GM21526 (cell line): ENCODE measurements around the gene CRYGS.
"Not testable (repeated sequence)": the region's sequence is repeated elsewhere in the genome, so short reads cannot be mapped to it uniquely, and the experiment has no call there.

Experiments
- ATAC-seq: cut with Tn5 transposase; IDR thresholded peaks from one replicate; pipeline ENCODE4 v1.9.1; 2021; ENCODE audit warnings: moderate library complexity; ENCODE audit not compliant: unreplicated experiment, low FRiP score

Gene CRYGS

DNA sequence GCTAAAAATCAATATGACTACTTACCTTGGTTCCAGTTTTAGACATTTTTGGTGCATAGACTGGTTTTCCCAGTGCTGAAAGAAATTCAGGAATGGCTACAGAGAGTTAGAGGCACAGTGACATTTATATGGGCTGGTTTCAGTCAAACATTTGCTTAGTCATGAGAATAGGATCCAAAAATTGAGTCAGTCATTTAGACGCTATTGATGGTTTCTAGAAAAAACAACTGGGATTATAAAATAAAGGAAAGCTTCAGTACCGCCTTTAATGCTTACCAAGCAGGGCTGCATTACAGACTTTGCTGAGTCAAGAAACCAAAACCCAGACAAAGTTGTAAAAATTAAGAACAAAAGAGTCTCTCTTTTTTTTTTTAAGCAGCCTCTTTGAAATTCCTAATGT is at the start of gene CRYGS:
Gene CRYGS, minus strand, starts transcription at position 100 of the 400 bp plus-strand sequence. Its CDS starts 54 bp downstream, at position 46.
- no peak for ATAC-seq

DNA sequence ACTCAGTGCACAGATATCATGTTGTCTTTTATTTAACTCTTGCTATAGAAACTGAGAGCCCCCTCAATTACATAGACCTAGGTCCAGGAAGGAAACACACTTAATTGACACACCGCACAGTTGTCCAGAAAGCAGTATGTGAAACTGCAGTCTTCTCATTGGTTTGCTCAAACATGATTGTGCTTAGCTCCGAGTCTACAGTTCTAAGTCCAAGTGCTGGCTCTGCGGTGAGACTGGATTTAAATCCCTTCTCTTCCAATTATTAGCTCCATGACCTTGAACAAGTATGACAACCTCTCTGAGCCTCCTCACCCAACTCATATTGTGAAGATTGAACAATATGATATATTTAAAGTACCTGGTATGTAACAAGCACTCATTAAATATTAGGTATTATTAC is 49.7 kb upstream of the CRYGS start:
- ATAC-seq: no peak

DNA sequence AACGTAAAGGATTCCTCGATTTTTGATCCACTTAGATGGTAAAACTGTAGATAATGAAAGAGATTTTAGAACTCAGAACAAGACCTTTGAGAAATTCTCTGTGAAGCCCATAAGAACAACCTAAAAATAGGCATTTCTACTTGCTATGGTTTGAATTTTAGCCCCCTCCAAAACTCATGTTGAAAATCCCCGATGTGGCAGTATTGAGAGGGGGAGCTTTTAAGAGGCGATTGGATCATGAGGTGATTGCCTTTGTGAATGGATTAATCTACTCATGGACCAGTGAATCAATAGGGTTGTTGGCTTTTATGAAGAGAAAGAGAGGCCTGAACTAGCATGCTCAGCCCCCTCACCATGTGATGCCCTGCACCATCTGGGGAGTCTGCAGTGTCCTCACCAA is 48.5 kb upstream of the CRYGS start:
- no peak for ATAC-seq

DNA sequence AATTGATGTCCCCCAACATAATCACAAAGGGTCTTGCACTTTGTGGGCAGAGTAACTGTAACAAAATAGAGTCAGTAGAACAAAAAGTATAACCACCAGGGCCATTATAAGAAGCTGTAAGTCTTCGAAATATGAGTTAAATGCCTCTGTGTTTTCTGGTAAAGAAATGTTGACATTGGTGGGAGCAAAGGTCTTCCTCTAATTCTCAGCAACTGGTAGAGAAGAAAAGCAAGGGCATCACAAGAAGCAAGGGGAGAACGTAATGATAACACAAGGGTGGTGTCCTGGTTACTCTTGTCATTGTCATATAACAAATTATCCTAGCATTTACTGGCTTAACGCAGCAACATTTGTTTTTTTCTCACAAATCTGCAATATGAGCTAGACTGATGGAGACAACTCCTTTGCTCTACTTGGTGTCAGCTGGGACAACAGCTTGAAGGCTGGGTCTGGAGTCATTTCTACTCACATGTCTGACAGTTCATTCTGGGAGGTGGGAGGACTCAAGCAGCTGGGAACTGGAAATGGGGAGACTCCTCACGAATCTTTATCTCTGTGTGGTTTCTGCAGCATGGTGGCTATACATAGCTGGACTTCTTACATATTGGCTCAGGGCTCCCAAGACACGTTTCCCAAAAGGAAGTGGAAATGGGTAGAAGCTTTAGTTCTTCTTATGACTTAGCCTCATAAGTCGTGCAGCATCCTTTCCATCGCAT is 46.6 kb upstream of the CRYGS start:
- ATAC-seq: no peak

DNA sequence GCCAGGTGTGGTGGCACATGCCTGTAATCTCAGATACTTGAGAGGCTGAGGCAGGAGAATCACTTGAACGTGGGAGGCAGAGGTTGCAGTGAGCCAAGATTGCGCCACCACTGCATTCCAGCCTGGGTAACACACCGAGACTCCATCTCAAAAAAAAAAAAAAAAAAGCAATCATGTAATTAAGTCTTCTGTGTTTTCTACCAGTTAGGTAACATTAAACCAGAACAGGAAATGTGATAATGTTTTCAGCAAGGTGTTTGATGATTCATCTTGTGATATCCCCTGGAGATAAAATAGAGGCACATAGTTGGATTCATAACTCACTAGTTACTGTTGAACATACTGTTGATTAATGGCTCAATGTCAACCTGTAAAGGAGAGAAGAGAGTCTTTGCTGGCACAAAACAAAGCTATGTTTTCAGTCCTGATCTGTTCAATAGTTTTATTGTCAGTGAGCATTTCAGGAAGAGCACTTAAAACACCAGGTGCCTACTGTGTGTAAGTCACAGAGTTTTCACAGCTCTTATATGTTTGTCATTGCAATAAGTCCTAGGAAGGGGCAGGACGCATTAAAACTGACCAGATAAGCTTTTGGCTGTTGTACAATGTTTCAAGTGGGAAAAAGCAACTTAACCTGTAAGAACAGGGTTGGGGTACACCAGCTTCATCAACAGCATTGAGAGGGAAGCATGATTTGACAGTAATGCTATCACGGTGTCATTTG is 45.8 kb upstream of the CRYGS start:
- ATAC-seq: no peak

DNA sequence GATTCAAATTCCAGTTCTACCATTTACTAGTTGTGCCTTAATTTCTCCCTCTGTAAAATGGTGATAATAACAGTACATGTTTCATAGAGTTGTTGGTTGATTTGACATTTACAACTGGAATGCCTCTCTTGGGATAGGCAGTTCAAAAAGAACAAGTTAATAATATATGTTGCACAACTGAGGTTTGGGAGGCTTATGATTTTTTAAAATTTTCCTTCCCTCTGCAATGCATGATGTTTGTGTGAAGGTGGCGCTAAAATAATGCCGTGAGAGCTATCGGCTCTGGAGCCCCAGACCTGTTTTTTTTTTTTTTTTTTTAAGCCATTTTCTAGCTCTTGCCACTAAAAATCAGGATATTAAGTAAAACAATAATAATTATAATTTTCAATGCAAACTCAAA is 44.9 kb upstream of the CRYGS start:
- ATAC-seq: no peak

DNA sequence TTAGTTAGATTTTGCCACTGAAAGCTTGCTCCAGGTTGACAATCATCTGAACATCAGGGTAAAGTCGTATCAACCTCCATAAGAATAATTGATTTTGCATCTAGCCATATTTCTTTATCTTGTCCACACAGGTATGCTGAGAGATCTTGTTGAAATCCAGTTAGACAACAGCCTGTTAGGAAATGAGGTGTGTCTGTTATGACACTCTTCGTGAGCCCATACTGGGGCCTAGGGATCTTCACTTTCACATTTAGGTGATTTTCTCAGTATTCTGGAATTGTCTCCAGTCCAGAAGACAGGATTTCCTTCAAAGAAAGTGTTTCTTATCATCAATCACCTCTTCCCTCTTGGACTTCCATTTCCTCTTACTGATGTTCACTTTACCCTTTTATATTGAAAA is 44.5 kb upstream of the CRYGS start:
- ATAC-seq: no peak

DNA sequence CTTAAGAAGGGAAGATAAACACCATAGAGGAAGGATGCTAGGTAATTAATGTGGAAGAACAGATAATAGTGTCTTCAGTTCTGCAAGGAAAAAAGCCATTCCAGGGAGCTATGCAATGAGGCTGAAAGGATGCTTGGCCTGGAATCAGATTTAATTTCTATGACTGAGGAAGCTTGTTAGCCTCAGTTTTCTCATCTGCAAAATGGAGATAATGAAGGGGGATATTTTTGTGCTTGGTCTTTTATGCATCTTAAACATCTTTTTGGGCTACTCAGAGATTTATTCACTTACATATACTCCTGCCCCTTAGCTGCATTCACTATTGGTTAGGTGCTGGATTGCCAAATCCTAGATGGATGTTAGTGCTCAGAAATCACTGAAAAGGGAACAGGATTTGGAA is 43.0 kb upstream of the CRYGS start:
- no peak for ATAC-seq

DNA sequence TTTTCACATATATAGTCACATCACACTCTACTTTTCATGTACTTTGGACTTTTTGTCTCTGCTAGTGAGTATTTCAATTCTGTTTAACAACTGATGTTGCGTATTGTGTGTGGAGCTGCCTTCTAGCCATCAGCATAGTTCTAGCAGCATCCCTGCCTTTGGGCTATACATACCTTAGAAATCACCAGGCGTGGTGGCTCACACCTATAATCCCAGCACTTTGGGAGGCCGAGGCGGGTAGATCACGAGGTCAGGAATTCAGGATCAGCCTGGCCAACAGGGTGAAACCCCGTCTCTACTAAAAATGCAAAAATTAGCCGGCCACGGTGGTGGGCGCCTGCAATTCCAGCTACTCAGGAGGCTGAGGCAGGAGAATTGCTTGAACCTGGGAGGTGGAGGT is 42.1 kb upstream of the CRYGS start:
- not testable (repeated sequence) for ATAC-seq

DNA sequence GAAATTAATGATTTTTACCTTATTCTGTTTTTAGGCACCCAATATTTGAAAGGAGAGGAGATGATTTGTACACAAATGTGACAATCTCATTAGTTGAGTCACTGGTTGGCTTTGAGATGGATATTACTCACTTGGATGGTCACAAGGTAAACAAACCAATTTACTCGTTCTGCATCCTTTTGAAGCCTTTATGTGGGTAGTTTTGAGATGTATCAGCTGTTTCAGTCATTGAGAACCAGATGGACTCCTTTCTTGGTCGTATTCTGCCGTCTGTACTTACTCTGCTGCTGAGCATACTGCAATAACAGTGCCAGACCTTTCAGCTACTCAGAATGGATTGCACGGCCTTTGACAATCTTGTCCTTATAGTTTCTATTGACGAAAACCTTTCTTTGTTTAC is 39.7 kb upstream of the CRYGS start:
- no peak for ATAC-seq

DNA sequence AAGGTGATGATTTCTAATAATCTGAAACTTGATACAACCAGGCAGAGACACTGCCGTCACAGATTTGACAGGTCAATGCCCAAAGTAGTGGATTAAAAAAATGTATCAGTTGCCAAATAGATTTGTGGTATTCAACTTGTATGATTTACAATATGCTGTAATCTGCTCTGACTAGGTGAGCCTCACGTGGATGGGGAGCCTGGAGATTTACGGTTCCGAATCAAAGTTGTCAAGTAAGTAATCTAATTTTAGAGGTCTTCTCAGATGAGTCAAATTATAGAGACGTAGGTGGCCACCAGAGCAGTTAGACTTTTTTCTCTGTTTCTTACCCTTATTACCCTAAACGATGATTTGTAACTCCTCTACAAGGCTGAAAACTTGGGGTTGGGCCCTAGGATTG is 38.4 kb upstream of the CRYGS start:
- ATAC-seq: no peak

DNA sequence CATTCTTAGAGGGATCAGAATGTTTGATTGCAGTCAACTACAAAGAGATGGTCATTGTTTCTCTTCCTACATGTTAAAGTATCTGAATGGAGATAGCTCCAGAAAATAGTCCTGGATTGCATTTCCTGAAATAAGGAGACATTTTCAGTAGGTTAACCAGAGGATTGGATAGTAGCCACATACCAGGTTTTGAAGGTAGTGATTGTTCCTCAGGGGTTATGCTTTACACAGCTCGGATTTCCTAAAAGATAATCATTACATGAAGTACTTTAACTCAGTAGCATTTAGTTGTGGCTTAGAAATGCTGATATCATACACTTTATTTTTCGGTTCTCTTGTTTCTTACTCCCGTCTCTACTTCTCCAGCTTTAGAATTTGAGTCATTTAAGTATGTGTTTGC is 36.6 kb upstream of the CRYGS start:
- no peak for ATAC-seq

DNA sequence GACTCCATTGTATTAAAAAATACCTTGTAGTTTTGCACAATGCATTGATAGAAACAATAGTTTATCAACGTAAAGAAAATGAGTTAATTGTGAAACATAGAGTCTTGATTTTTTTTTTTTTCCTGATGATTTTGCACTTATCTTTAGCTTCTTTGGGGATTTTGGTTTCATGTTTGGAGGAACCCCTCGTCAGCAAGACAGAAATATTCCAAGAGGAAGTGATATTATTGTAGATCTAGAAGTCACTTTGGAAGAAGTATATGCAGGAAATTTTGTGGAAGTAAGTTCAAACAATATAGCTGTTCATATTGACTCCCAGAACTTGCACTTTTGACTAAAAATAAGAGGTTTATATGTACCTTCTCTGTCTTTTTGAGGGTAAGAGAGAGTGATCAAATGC is 33.3 kb upstream of the CRYGS start:
- ATAC-seq: no peak

DNA sequence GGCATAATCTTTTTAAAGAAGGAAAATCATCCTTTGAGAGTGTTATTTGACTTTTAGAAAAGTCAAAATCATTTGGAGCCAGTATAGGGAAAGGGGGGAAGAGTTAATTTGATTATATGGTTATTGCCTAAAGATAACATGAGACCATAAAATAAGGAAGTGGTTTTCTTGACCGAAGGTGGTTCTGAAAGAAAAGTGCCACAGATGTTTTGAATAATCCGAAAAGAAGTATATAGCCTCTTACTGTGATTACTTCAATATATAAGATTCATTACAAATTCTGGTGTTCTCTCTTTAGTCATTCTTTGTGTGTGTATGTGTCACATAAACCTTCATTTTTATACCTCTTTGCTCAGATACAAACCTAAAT is 27.4 kb upstream of the CRYGS start:
- ATAC-seq: no peak

DNA sequence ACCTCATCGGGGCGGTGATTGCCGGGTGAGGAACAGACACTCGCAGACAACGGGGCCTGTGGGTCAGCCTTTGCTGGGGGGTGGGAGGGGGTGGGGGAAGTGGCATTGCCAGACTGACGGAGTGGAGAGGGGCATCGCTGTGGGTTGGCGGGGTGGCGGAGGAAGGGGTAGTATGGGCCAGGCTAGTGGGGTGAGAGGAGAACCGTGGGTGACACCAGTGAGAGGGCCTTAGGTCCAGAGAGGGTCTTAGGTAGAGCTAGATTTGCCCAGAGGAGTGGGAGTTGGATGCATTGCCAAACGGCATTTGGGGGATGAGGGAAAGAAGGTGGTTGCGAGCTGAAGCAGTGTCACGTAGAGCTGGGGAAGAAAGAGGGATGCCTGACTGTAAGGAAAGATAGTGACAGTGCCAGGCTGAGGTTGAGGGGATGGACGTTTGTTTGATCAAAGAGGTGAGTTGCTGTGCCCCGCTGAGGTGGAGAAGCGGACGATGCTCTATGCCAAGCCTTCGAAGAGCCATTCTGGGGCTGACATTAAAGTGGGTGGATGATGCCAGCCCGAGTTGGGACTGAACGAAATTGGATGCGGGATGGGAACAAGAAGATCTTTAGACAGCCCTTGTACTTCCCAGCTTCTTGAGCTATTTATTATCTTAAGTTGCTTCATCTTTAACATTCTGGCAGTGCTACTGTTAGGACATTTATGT is 26.9 kb upstream of the CRYGS start:
- ATAC-seq: no peak

DNA sequence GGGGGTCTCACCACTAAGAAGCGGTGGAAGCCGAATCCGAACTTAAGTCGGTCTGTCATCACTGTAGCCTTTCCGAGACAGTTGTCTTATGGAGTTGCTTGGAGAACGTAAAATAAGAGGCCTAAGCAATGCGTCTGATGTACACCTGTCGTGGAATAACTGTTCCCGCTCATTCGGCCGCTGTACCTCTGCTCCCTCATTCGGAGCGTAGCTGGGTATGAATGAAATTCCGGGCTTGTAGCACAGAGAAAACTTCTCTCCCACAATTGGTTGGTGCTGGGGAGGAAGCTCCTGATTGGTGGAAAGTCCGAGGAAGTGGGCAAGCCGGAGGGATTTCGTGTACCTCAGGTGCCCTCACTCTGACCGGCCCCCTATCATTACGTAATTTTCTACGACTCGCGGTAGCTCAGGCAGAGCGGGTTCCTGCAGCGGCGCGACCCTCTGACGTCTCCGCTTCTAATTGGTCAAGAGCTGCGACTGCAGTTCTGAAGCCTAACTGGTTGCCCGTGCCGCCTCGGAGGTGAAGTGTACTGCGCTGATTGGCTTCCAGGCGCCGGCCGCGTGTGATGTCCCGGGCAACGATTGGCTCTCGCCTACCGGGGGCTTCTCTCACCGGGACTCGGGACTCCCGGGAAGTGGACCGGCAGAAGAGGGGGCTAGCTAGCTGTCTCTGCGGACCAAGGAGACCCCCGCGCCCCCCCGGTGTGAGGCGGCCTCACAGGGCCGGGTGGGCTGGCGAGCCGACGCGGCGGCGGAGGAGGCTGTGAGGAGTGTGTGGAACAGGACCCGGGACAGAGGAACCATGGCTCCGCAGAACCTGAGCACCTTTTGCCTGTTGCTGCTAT is 26.1 kb upstream of the CRYGS start, which contains the start of gene DNAJB11:
Gene DNAJB11, plus strand, starts transcription at position 625 of the 845 bp plus-strand sequence. Its CDS starts 178 bp downstream, at position 803.
- peak; percentile 85 for ATAC-seq

DNA sequence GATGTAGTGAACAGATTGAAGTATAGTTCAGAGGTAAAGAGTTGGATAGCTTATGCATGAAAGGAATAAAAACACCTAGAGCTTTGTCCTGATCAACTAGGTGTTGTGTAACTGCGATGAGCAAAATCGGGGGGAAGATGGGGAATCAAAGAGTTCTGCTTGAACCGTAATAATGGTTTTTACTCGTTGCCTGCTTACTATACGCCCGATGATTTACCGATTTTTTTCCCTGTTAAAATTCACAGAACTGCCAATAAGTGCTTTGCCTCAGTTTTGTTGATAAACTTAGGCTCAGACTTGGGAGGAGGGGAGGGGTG is 25.6 kb upstream of the CRYGS start:
- no peak for ATAC-seq

DNA sequence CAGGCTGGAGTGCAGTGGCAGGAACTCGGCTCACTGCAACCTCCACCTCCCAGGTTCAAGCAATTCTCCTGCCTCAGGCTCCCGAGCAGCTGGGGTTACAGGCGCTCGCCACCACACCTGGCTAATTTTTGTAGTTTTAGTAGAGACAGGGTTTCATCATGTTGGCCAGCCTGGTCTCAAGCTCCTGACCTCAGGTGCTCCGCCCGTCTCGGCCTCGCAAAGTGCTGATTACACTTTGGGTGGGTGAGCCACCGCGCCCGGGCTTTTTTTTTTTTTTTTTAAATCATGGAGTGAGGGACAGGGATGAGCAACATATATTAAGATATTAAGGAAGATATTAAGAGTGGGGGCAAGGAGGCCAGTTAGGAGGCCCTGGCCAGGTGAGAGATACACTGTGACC is 25.2 kb upstream of the CRYGS start:
- not testable (repeated sequence) for ATAC-seq

DNA sequence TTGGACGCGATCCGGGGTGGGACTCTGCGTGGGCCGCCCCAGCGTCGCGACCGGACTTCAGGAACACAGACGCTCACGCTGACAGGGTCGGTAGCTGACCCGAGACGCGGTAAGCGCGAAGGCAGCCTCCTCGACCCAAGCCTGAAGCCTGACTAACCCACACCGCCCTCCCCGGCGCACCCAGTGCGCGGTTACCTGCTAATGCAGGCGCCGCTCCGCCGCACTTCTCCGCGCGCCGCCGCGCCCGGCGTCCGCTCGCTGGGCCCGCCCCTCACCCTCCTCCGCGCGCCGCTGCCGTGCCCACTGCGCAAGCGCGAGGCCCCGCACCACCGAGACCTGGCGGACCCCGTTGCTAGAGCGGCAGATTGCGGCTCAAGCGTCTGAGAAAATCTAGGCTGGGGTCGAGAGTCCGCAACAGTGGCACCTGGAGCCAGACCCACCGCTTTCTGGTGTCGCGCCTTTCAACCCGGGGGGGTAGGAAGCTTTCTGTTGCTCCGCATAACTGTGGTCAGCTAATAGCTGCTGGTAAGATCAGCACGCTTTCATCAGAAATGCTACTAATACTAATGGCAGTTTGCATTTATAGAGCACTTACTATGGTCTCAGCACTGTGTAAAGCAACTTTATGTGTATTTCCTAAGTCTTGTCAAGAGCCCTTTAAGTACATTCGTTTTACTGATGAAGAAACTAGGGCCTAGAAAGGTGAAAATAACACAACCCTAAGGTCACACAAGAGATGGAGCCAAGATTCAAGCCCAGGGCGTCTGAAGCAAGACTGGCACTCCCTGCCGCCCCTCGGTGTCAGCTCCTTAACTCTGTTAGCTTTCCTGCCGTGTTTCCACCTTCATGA is 23.1 kb upstream of the CRYGS start, which contains the start of gene TBCCD1:
Gene TBCCD1, minus strand, starts transcription at position 268 of the 850 bp plus-strand sequence. CDS start 3,010 bp downstream, outside the sequence.
- ATAC-seq: peak; percentile 45

DNA sequence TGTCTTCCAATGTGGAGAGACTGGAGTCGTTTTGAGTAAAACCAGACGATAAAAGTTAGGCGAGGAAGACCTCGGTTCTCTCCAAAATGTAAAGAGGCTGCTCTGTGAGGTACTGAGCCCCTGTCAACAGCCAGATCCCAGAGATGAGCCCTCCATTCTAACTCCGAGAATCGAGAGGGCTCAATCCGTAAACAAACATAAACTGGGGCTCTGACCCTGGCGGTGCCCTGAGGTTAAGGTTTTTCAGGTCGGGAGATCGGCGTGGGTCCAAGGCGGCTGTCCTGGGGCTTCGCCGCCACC is 22.5 kb upstream of the CRYGS start:
- no peak for ATAC-seq
